ENCODE data around the gene CNEP1R1.
A peak's percentile ranks its signal among the peaks of the same experiment; 100 is the strongest.

Gene CNEP1R1

GRCh38 chr16:50027829-50028228, 2.8 kb downstream of the CNEP1R1 start:
- ChIA-PET CTCF (interaction anchor here (1.0 to 1.5 kb wide), 4 partner anchors 11 to 183 kb away, joined by 3 to 5 read pairs (median 4); no protein-coding TSS in a partner anchor), POLR2A (no interaction called here)
- no CpG with 5 or more reads among the region's 5 CpGs for WGBS (ENCODE audit: insufficient coverage)
- DNase-seq: no peak
- Histone ChIP-seq H3K36me3 (ENCODE audit: control insufficient read depth in 4 of 4, insufficient read depth in 4 of 4, low read length in 3 of 4) (peaks cover 16 to 34% (median 27%) of the 10 kb centered on the region in 4 experiments), H3K9me3 (ENCODE audit: control extremely low read depth in 1 of 5, control insufficient read depth in 4 of 5, insufficient read depth in 2 of 5, low read depth in 1 of 5, low read length in 4 of 5) (no peaks in the 10 kb centered on the region), H3K4me1 (ENCODE audit: control extremely low read depth in 1 of 4, control insufficient read depth in 4 of 4, insufficient read depth in 4 of 4, low read length in 3 of 4) (peaks cover 8 to 19% (median 11%) of the 10 kb centered on the region in 4 experiments), H3K27ac (ENCODE audit: insufficient read depth in 1 of 2, low read depth in 1 of 2, low read length in 2 of 2, poor library complexity in 1 of 2, severe bottlenecking in 2 of 2) (no peak overlapping the region), H3K27me3 (replicated peaks in 2 of 5; ENCODE audit: control insufficient read depth in 4 of 5, insufficient read depth in 5 of 5, low read length in 4 of 5) (no peaks in the 10 kb centered on the region), H3K4me3 (ENCODE audit: control insufficient read depth in 1 of 7, extremely low read depth in 1 of 7, insufficient read depth in 4 of 7, low read depth in 2 of 7, low read length in 6 of 7) (no peak overlapping the region)

- H3K27ac ChIP-seq (ENCODE audit: insufficient read depth in 1 of 2, low read depth in 1 of 2, low read length in 2 of 2, poor library complexity in 1 of 2, severe bottlenecking in 2 of 2): no peak overlapping the region
- H3K4me3 ChIP-seq (ENCODE audit: control insufficient read depth in 1 of 7, extremely low read depth in 1 of 7, insufficient read depth in 4 of 7, low read depth in 2 of 7, low read length in 6 of 7): no peak overlapping the region
- peaks cover 17 to 37% (median 27%) of the 10 kb centered on the region in 4 experiments for H3K36me3 ChIP-seq (ENCODE audit: control insufficient read depth in 4 of 4, insufficient read depth in 4 of 4, low read length in 3 of 4)
- H3K4me1 ChIP-seq (ENCODE audit: control extremely low read depth in 1 of 4, control insufficient read depth in 4 of 4, insufficient read depth in 4 of 4, low read length in 3 of 4): peaks cover 9 to 35% (median 27%) of the 10 kb centered on the region in 4 experiments
- H3K27me3 ChIP-seq (replicated peaks in 2 of 5; ENCODE audit: control insufficient read depth in 4 of 5, insufficient read depth in 5 of 5, low read length in 4 of 5): no peaks in the 10 kb centered on the region
- CTCF ChIA-PET: interaction anchor here (7.0 kb wide), 1 partner anchor 11 kb away, joined by 41 read pairs; the partner anchor contains the start of gene CNEP1R1
- H3K9me3 ChIP-seq (ENCODE audit: control extremely low read depth in 1 of 5, control insufficient read depth in 4 of 5, insufficient read depth in 2 of 5, low read depth in 1 of 5, low read length in 4 of 5): no peaks in the 10 kb centered on the region
- POLR2A ChIA-PET: no interaction called here
- 100% methylated on average over 2 of the region's 3 CpGs for WGBS (ENCODE audit: insufficient coverage)
- no peak for DNase-seq
Observed at GRCh38 chr16:50035468-50035992, 10.5 kb downstream of the CNEP1R1 start.

- POLR2A ChIA-PET: no interaction called here
- no peak overlapping the region for H3K4me3 ChIP-seq (ENCODE audit: control insufficient read depth in 1 of 7, extremely low read depth in 1 of 7, insufficient read depth in 4 of 7, low read depth in 2 of 7, low read length in 6 of 7)
- DNase-seq: no peak
- WGBS (ENCODE audit: insufficient coverage): 100% methylated on average over 1 of the region's 3 CpGs
- H3K9me3 ChIP-seq (ENCODE audit: control extremely low read depth in 1 of 5, control insufficient read depth in 4 of 5, insufficient read depth in 2 of 5, low read depth in 1 of 5, low read length in 4 of 5): no peaks in the 10 kb centered on the region
- H3K36me3 ChIP-seq (ENCODE audit: control insufficient read depth in 4 of 4, insufficient read depth in 4 of 4, low read length in 3 of 4): peaks cover 10 to 32% (median 21%) of the 10 kb centered on the region in 4 experiments
- CTCF ChIA-PET: interaction anchor here (0.7 to 7.0 kb wide), 2 partner anchors 12 to 174 kb away, joined by 3 to 41 read pairs; partner anchors contain the start of gene CNEP1R1
- H3K27me3 ChIP-seq (replicated peaks in 2 of 5; ENCODE audit: control insufficient read depth in 4 of 5, insufficient read depth in 5 of 5, low read length in 4 of 5): no peaks in the 10 kb centered on the region
- peaks cover 13 to 36% (median 27%) of the 10 kb centered on the region in 4 experiments for H3K4me1 ChIP-seq (ENCODE audit: control extremely low read depth in 1 of 4, control insufficient read depth in 4 of 4, insufficient read depth in 4 of 4, low read length in 3 of 4)
- no peak overlapping the region for H3K27ac ChIP-seq (ENCODE audit: insufficient read depth in 1 of 2, low read depth in 1 of 2, low read length in 2 of 2, poor library complexity in 1 of 2, severe bottlenecking in 2 of 2)
Observed at GRCh38 chr16:50036426-50036825, 11.4 kb downstream of the CNEP1R1 start.

- H3K36me3 ChIP-seq (ENCODE audit: control insufficient read depth in 4 of 4, insufficient read depth in 4 of 4, low read length in 3 of 4): peaks cover 2 to 23% (median 10%) of the 10 kb centered on the region in 4 experiments
- peak overlapping the region in 1 of 2 experiments; percentile 32 for H3K27ac ChIP-seq (ENCODE audit: insufficient read depth in 1 of 2, low read depth in 1 of 2, low read length in 2 of 2, poor library complexity in 1 of 2, severe bottlenecking in 2 of 2)
- H3K9me3 ChIP-seq (ENCODE audit: control extremely low read depth in 1 of 5, control insufficient read depth in 4 of 5, insufficient read depth in 2 of 5, low read depth in 1 of 5, low read length in 4 of 5): no peaks in the 10 kb centered on the region
- ChIA-PET CTCF (interaction anchor here (1.0 to 7.0 kb wide), 3 partner anchors 13 to 29 kb away, joined by 4 to 41 read pairs (median 4); partner anchors contain the start of gene CNEP1R1), POLR2A (interaction anchor here (1.1 kb wide), 1 partner anchor 12 kb away, joined by 3 read pairs; the partner anchor contains the start of gene CNEP1R1)
- no peaks in the 10 kb centered on the region for H3K27me3 ChIP-seq (replicated peaks in 2 of 5; ENCODE audit: control insufficient read depth in 4 of 5, insufficient read depth in 5 of 5, low read length in 4 of 5)
- no peak overlapping the region for H3K4me3 ChIP-seq (ENCODE audit: control insufficient read depth in 1 of 7, extremely low read depth in 1 of 7, insufficient read depth in 4 of 7, low read depth in 2 of 7, low read length in 6 of 7)
- WGBS (ENCODE audit: insufficient coverage): 100% methylated on average over 1 of the region's 2 CpGs
- peaks cover 13 to 36% (median 27%) of the 10 kb centered on the region in 4 experiments for H3K4me1 ChIP-seq (ENCODE audit: control extremely low read depth in 1 of 4, control insufficient read depth in 4 of 4, insufficient read depth in 4 of 4, low read length in 3 of 4)
- DNase-seq: peak; percentile 15 to 57 (median 54)
Observed at GRCh38 chr16:50037662-50038220, 12.7 kb downstream of the CNEP1R1 start.

- peak in 2 of 3 donors; percentile 14 to 22 for DNase-seq
- WGBS (ENCODE audit: insufficient coverage): 27% methylated on average over 2 of the region's 4 CpGs
- CTCF ChIA-PET: interaction anchor here (0.9 to 7.0 kb wide), 5 partner anchors 11 to 29 kb away, joined by 3 to 41 read pairs (median 4); partner anchors contain the start of gene CNEP1R1
- no peaks in the 10 kb centered on the region for H3K9me3 ChIP-seq (ENCODE audit: control extremely low read depth in 1 of 5, control insufficient read depth in 4 of 5, insufficient read depth in 2 of 5, low read depth in 1 of 5, low read length in 4 of 5)
- peaks cover 13 to 36% (median 27%) of the 10 kb centered on the region in 4 experiments for H3K4me1 ChIP-seq (ENCODE audit: control extremely low read depth in 1 of 4, control insufficient read depth in 4 of 4, insufficient read depth in 4 of 4, low read length in 3 of 4)
- peak overlapping the region in 1 of 2 experiments; percentile 32 for H3K27ac ChIP-seq (ENCODE audit: insufficient read depth in 1 of 2, low read depth in 1 of 2, low read length in 2 of 2, poor library complexity in 1 of 2, severe bottlenecking in 2 of 2)
- POLR2A ChIA-PET: interaction anchor here (1.1 kb wide), 1 partner anchor 13 kb away, joined by 3 read pairs; the partner anchor contains the start of gene CNEP1R1
- H3K4me3 ChIP-seq (ENCODE audit: control insufficient read depth in 1 of 7, extremely low read depth in 1 of 7, insufficient read depth in 4 of 7, low read depth in 2 of 7, low read length in 6 of 7): no peak overlapping the region
- peaks cover 2 to 22% (median 9%) of the 10 kb centered on the region in 4 experiments for H3K36me3 ChIP-seq (ENCODE audit: control insufficient read depth in 4 of 4, insufficient read depth in 4 of 4, low read length in 3 of 4)
- H3K27me3 ChIP-seq (replicated peaks in 2 of 5; ENCODE audit: control insufficient read depth in 4 of 5, insufficient read depth in 5 of 5, low read length in 4 of 5): no peaks in the 10 kb centered on the region
Observed at GRCh38 chr16:50038286-50038685, 13.3 kb downstream of the CNEP1R1 start.

- H3K27ac ChIP-seq (ENCODE audit: insufficient read depth in 1 of 2, low read depth in 1 of 2, low read length in 2 of 2, poor library complexity in 1 of 2, severe bottlenecking in 2 of 2): no peak overlapping the region
- no peaks in the 10 kb centered on the region for H3K9me3 ChIP-seq (ENCODE audit: control extremely low read depth in 1 of 5, control insufficient read depth in 4 of 5, insufficient read depth in 2 of 5, low read depth in 1 of 5, low read length in 4 of 5)
- peak; percentile 42 to 78 (median 70) for DNase-seq
- no peaks in the 10 kb centered on the region for H3K27me3 ChIP-seq (replicated peaks in 2 of 5; ENCODE audit: control insufficient read depth in 4 of 5, insufficient read depth in 5 of 5, low read length in 4 of 5)
- peaks cover 13 to 36% (median 27%) of the 10 kb centered on the region in 4 experiments for H3K4me1 ChIP-seq (ENCODE audit: control extremely low read depth in 1 of 4, control insufficient read depth in 4 of 4, insufficient read depth in 4 of 4, low read length in 3 of 4)
- H3K36me3 ChIP-seq (ENCODE audit: control insufficient read depth in 4 of 4, insufficient read depth in 4 of 4, low read length in 3 of 4): peaks cover under 1 to 20% (median 6%) of the 10 kb centered on the region in 4 experiments
- no peak overlapping the region for H3K4me3 ChIP-seq (ENCODE audit: control insufficient read depth in 1 of 7, extremely low read depth in 1 of 7, insufficient read depth in 4 of 7, low read depth in 2 of 7, low read length in 6 of 7)
- 0% methylated on average over 3 of the region's 5 CpGs for WGBS (ENCODE audit: insufficient coverage)
- ChIA-PET POLR2A (interaction anchor here (1.1 kb wide), 1 partner anchor 14 kb away, joined by 3 read pairs; the partner anchor contains the start of gene CNEP1R1), CTCF (interaction anchor here (0.9 to 7.0 kb wide), 5 partner anchors 11 to 28 kb away, joined by 3 to 41 read pairs (median 4); partner anchors contain the start of gene CNEP1R1)
Observed at GRCh38 chr16:50038756-50039529, 13.9 kb downstream of the CNEP1R1 start.

All from common myeloid progenitor, CD34-positive (primary cell).